D721Med (cell line): ENCODE results near the gene IQCH.
"Not testable (repeated sequence)": the region's sequence is repeated elsewhere in the genome, so short reads cannot be mapped to it uniquely, and the experiment has no call there.

Source experiments
- DNase-seq: peaks from one replicate; pipeline ENCODE4 v3.0.0; 2011; ENCODE audit warnings: low spot score; ENCODE audit not compliant: insufficient read length
- FAIRE-seq: peaks from 2 replicates; lab custom pipeline; 2011; peaks lifted over from hg19 to GRCh38; lab: Jason Lieb, UNC
- TF ChIP-seq, protein P1 (sequence below): IDR thresholded peaks from 2 replicates; pipeline ENCODE4 v1.5.1; 2012; ENCODE audit warnings: mild to moderate bottlenecking, control low read depth; ENCODE audit not compliant: insufficient read depth; ENCODE audit errors: missing control alignments

IQCH gene

DNA sequence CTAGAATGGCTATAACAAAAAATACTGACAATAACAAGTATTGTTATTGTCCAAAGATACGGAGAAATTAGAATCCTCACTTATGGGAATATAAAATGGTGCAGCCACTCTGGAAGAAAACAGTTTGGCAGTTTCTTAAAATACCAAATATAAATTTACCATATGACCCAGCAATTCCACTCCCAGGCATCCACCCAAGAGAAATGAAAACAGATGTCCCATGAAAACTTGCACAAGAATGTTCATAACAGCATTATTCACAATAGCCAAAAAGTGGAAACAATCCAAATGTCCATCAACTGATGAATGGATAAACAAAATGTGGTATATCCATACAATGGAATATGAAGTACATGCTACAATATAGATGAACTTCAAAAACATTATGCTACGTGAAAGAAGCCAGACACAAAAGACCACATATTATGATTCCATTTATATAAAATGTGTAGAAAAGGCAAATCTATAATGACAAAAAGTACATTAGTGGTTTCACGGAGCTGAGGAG is 9.6 kb upstream of the IQCH start:
- FAIRE-seq = no peak

DNA sequence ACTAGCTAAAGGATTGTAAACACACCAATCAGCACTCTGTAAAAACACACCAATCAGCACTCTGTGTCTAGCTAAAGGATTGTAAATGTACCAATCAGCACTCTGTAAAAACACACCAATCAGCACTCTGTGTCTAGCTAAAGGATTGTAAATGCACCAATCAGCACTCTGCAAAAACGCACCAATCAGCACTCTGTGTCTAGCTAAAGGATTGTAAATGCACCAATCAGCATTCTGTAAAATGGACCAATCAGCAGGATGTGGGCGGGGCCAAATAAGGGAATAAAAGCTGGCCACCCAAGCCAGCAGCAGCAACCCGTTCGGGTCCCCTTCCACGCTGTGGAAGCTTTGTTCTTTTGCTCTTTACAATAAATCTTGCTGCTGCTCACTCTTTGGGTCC is 8.0 kb upstream of the IQCH start:
- not testable (repeated sequence) for FAIRE-seq, DNase-seq

More for the DNA sequence above, 9.6 kb upstream of the IQCH start:
- TF ChIP-seq, protein P1, sequence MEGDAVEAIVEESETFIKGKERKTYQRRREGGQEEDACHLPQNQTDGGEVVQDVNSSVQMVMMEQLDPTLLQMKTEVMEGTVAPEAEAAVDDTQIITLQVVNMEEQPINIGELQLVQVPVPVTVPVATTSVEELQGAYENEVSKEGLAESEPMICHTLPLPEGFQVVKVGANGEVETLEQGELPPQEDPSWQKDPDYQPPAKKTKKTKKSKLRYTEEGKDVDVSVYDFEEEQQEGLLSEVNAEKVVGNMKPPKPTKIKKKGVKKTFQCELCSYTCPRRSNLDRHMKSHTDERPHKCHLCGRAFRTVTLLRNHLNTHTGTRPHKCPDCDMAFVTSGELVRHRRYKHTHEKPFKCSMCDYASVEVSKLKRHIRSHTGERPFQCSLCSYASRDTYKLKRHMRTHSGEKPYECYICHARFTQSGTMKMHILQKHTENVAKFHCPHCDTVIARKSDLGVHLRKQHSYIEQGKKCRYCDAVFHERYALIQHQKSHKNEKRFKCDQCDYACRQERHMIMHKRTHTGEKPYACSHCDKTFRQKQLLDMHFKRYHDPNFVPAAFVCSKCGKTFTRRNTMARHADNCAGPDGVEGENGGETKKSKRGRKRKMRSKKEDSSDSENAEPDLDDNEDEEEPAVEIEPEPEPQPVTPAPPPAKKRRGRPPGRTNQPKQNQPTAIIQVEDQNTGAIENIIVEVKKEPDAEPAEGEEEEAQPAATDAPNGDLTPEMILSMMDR = no peak
- DNase-seq = no peak

DNA sequence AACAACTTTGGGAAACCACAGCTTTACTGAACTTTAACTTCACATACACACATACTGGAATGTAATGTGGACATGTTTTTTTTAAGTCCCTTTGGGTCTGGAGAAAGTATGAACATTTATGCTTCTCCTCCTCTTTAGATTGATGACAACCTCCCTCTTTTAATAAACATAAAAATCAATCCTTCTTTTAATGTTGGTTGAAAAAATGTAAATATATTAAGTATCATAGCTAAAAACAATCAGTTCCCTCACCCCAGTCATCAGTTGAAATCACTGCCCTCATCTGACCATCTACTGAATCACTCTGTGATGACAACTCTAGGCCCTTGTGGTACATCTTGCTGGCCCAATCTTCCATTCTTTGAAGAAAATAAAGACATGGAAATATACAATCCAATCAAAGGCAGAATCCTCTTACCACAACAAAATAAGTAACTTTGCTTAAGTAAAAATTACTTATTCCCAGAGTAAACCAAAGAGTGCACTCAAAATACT is 6.5 kb upstream of the IQCH start:
- DNase-seq (no peak), FAIRE-seq (no peak)
- TF ChIP-seq, protein P1 = no peak

DNA sequence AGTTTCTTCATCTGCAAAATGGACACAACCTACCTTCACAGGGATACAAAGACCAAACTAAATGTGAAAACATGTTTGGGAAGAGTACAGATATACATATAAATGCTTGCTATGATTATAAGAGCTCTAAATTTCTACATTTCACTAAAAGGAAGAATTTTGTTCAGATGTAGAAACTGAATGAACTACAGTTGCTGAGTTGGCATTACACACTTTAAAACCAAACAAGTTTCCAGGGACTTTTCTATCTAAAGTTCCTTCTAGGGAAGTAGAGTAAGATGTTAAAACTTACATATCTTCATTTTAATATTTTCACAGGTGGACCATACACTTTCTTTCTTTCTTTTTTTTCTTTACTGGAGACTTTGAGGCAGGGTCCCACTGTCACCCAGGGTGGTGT is 4.8 kb upstream of the IQCH start:
- no peak for DNase-seq
- TF ChIP-seq, protein P1 = no peak

DNA sequence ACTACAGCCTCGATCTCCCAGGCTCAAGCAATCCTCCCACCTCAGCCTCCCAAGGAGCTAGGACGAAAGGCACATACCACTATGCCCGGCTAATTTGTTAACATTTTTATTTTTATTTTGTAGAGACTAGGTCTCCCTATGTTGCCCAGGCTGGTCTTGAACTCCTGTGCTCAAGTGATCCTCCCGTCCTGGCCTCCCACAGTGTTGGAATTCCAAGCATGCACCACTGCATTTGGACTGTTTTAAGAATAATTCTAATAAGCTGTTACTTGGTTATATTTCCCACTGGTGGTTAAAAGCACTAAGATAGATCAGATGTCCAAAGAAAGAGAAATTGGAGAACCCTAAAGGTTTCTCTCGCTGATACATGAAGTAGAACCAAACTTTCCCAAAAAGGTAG is 3.3 kb upstream of the IQCH start:
- DNase-seq (no peak), FAIRE-seq (no peak)
- TF ChIP-seq, protein P1 = no peak

More for the DNA sequence above, 4.8 kb upstream of the IQCH start:
- FAIRE-seq = no peak

DNA sequence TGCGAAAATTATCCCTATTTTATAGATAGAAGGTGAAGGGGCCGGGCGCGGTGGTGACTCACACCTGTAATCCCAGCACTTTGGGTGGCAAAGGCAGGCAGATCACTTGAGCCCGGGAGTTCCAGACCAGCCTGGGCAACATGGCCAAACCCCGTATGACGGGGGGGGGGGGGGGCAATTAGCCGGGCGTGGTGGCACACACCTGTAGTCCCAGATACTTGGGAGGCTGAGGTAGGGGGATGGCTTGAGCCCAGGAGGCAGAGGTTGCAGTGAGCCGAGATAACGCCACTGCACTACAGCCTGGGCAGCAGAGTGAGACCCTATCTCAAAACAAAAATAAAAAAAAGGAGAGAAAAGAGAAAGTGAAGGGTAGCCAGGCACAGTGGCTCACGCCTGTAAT is 1.5 kb upstream of the IQCH start:
- DNase-seq (no peak), FAIRE-seq (no peak)
- TF ChIP-seq, protein P1 = no peak

DNA sequence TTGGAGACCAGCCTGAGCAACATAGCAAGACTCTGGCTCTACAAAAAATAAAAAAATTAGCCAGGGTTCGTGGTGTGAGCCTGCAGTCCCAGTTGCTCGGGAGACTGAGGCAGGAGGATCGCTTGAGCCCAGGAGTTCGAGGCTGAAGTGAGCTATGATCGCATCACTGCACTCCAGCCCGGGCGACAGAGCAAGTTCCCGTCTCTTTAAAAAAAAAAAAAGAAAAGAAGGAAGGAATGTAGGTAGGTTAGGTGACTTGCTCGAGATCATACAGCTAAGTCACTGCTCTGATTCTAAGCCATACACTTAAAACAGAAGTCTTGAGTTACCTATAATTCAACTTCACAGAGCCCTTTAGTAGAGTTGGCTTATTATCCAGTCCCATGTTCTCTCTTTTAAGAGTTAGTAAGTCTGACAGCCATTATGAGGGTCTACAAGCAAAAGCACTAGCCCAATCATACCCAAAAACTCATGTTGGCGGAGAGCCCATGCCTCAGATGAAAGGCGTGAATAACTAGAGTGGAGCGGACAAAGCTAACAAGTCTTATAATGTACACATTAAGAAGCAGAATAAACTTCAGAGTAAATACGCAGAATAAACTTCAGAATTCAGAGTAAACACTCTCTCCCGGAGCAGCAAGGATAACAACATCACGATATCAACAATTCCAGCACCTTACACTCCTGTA is 893 bp upstream of the IQCH start:
- DNase-seq = no peak
- FAIRE-seq = no peak
- TF ChIP-seq, protein P1 = no peak

DNA sequence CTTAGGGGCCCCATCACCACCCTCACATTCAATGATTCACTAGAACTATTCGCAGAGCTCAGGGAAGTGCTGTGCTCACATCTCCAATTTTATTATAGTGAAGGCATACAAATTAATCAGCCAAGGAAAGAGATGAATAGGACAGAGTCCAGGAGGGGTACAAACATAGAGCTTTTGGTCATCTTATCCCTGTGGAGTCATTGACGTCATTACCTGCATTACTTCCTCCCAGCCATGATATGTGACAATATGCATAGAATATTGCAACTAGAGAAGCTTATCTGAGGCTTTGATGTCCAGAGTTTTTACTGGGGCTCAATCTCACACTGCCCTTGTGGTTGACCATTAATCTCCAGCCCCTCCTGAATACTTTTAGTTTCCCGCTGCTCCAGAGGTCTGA is 1.5 kb downstream of the IQCH start:
- FAIRE-seq (no peak), DNase-seq (no peak)
- TF ChIP-seq, protein P1 = no peak

DNA sequence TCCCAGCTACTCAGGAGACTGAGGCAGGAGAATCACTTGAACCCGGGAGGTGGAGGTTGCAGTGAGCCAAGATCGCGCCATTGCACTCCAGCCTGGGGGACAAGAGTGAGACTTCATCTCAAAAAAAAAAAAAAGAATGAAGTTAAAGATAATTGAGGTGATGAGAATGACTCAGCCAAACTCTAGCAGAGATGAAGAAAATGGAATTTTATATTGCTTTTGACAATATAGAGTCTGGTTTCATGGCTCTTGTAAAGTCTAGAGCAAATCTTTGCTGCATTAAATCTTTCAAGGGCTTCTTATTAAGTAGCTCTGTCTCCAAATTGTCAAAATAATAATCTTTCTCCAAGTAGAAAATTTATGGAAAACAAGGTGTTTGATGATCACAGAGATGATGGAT is 3.8 kb downstream of the IQCH start:
- not testable (repeated sequence) for FAIRE-seq, DNase-seq
